ENCODE data around the gene CAMK1D.

Gene CAMK1D

GRCh38 chr10:12391206-12391605 is 41.9 kb downstream of the CAMK1D start:
- DNase-seq (ENCODE audit: low read depth) = no peak
- no peak for TF ChIP-seq CTCF (IDR thresholded peaks at IDR 0.05; ENCODE audit: control insufficient read depth, extremely low read depth, insufficient read depth)
- H3K4me3 ChIP-seq (ENCODE audit: low read depth, low read length) = no peak overlapping the region

GRCh38 chr10:12393831-12394230 is 44.5 kb downstream of the CAMK1D start:
- no peak overlapping the region for H3K4me3 ChIP-seq (ENCODE audit: low read depth, low read length)
- no peak for DNase-seq (ENCODE audit: low read depth)
- no peak for TF ChIP-seq CTCF (IDR thresholded peaks at IDR 0.05; ENCODE audit: control insufficient read depth, extremely low read depth, insufficient read depth)

- TF ChIP-seq CTCF (IDR thresholded peaks at IDR 0.05; ENCODE audit: control insufficient read depth, extremely low read depth, insufficient read depth) = no peak
- no peak for DNase-seq (ENCODE audit: low read depth)
- H3K4me3 ChIP-seq (ENCODE audit: low read depth, low read length) = no peak overlapping the region
Observed at GRCh38 chr10:12394241-12395033, 45.1 kb downstream of the CAMK1D start.

- H3K4me3 ChIP-seq (ENCODE audit: low read depth, low read length) = no peak overlapping the region
- TF ChIP-seq CTCF (IDR thresholded peaks at IDR 0.05; ENCODE audit: control insufficient read depth, extremely low read depth, insufficient read depth) = no peak
- DNase-seq (ENCODE audit: low read depth) = no peak
Observed at GRCh38 chr10:12396093-12396492, 46.7 kb downstream of the CAMK1D start.

- no peak for TF ChIP-seq CTCF (IDR thresholded peaks at IDR 0.05; ENCODE audit: control insufficient read depth, extremely low read depth, insufficient read depth)
- no peak overlapping the region for H3K4me3 ChIP-seq (ENCODE audit: low read depth, low read length)
- no peak for DNase-seq (ENCODE audit: low read depth)
Observed at GRCh38 chr10:12396567-12396966, 47.2 kb downstream of the CAMK1D start.

GRCh38 chr10:12397147-12397896 is 48.0 kb downstream of the CAMK1D start:
- TF ChIP-seq CTCF (IDR thresholded peaks at IDR 0.05; ENCODE audit: control insufficient read depth, extremely low read depth, insufficient read depth) = no peak
- no peak for DNase-seq (ENCODE audit: low read depth)
- H3K4me3 ChIP-seq (ENCODE audit: low read depth, low read length) = no peak overlapping the region
